Right renal pelvis (tissue), 4 donors: ENCODE measurements around the gene SELL. TPM values are rescaled to one million over a fixed set of nuclear protein-coding genes. Genes with fewer than 3 reads are reported as not detected.
"Not testable (repeated sequence)": the region's sequence is repeated elsewhere in the genome, so short reads cannot be mapped to it uniquely, and the experiment has no call there.

Experiments
- DNase-seq, 4 donors: peaks; one replicate each; pipeline ENCODE4 v3.0.0-alpha.2; 2013; ENCODE audit warnings: low read depth in 4 of 4, low spot score in 3 of 4, missing footprints in 1 of 4
- polyA plus RNA-seq, 4 donors: library from polyadenylated mRNA; unstranded; fragments of 120-200 nt; gene quantifications; one replicate each; pipeline ENCODE4 v1.2.1, GENCODE V29; 2013; ENCODE audit not compliant: insufficient read length in 4 of 4

Gene SELL
- polyA plus RNA-seq, 4 donors = 1.9 to 4.0 (median 2.7) TPM

DNA sequence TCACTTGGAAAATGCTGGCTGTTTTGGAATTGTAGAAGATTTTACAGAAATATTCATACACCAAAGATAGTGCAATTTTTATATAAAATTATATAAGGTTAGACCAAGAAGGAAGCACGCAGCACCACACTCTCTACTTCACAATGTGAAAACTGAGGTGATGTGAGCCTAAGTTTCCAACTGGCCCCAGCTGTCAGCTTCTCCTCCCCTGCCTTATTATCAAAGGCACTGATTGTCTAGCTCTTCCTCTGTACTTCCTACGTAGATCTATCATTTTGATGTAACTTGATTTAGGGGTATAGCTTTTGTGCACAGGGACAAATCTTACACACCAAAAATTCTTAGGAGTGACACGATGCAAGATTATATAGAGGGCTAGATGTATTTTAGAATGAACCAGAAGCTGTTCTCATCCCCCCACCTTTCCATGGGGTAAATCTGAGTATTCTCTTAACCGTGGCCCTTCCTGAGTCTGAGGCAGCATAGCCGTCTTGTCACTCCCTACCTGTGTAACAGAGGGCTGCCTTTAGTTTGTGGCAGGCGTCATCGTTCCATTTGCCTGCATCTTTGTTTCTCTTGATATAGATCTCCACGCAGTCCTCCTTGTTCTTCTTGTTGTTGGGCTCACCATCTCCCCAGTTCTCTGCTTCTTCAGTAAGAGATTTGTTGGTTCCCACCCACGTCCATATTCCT, 3.4 kb downstream of the SELL start:
- no peak for DNase-seq

DNA sequence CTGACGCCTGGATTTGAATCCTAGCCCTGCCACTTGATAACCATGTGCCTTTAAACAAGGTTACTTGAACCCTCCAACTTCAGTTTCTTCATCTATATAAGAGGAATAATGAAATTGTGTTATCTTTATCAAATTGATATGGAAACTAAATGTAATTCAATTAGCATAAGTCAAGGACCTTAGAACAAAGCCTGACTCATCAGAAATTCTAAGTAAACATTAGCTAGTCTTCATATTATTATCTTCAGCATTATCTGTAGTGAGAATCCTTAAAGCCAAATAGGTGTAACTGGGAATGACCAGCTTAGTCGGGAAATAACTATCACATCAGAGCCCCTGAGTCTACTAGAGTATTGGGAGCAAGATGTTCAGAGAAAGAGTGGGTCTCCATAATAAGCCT, 6.6 kb downstream of the SELL start:
- no peak for DNase-seq

DNA sequence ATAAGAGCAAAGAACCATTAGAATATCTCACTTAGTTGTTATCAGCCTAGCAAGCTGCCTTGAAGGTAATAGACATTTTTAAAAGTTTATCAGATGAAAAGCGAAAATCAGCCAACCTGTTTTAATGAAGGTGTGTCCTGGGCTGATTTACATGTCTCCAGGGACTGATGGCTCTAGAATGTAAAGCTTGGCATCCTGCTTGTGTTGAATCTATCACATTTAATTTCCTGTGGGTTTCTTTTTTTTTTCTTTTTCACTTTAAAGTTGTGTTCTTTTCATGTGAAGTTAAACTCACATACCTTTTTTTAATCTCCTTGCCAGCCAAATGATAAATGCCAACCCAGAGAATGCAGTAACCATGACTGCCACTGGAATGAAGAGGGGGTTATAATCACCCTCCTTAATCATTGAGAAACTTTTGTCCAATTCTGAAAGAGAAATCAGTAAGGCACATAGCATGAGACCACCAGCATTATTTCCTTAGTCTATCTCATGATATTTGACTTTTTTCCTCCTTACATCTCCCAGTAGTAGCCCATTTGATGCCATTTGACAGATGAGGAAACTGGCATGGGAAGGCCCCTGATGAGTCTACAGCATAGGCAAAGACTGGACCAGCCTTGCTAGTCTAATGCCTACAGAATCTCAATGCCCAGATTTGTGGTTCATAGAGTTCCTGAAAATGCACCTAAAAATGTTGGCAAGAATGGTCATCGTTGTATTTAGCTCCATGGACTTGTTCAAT, 10.0 kb downstream of the SELL start:
- DNase-seq = no peak

DNA sequence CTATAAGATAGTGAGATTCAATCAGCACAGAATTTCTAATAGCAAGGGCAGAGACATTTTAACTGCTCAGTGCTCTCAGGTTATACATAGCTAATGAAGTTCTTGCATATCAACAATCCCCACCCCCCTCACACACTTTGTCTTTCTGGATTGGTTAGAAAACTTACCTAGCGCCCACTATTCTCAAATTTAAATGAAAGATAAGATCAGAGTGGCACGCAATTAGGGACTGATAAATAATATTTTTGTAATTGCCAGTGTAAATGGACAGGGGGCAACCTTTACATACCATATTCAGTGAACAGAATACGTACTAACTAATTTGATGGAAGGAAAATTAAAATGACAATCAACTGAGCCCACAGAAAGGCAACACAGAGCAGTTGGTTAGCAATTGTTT, 11.7 kb downstream of the SELL start:
- no peak for DNase-seq

DNA sequence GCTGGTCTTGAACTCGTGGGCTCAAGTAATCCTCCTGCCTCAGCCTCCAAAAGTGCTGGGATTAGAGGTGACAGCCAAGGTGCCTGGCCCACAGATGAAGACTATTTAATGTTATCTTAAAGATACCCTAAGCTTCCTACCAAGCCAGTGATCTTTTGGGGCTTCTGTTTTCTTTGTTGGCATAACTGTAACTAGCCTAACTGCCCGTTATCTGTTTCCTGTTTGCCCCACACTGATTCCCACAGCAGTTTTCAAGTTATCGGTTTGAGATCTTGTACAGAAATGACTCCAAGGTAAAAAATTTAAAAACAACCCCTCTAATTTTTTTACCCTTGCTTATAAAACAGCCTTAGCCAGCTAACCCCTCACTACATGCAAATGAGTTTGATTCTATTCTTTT, 12.4 kb downstream of the SELL start:
- DNase-seq = no peak

DNA sequence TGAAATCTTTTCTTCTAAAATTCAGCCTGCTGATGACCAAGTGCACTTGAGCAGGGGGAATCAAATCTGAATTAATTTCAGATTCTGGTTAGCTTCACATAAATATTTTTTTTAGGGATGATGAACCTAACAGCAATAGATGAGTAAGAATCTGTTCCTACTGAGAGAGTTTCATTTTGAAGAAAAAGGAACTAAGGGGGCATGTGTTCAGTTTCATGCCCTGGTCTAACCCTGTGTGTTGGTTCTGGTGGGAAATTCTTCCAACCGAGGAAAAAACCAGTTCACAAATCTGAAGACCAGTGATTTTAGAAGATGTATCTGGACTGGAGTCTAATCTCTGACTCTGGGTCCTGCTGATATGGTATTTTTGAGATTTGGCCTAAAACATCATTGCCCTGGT, 13.7 kb downstream of the SELL start:
- DNase-seq = no peak

DNA sequence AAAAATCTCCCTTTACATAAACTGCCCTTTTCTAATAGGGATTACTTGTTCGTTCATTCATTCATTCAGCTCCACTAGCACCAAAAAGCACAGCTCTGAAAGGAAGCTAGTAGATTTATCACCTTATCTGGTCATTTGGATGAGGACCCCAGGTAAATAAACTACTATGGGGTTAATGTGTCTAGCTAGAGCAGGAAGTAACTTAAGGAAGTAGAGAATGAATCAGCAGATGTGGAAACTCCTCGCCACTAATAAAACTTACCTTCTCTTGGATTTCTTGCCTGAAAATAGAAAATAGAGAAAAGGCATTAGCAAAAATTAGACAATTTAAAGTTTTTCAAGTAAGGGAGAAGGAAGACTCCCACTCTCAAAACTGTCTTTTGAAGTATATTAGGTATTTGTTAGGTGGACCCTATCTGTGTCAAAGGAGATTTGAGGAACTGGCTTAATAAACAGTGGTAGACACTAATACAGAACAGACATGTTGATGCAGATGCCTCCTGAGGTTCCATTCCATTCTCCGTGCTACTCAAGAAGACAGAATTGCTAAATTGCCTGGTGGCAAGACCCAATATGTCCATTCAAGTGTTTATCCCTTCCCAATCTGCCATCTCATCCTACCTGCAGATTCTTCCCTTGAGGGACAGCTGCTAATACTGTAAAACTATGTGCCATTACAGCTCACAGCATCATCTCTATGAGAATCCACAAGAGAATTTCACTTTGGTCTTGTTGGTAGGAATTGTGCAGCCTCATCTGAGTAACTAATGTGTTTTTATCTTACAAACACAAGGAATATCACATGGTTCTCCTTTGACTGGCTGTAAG, 14.9 kb downstream of the SELL start:
- no peak for DNase-seq

DNA sequence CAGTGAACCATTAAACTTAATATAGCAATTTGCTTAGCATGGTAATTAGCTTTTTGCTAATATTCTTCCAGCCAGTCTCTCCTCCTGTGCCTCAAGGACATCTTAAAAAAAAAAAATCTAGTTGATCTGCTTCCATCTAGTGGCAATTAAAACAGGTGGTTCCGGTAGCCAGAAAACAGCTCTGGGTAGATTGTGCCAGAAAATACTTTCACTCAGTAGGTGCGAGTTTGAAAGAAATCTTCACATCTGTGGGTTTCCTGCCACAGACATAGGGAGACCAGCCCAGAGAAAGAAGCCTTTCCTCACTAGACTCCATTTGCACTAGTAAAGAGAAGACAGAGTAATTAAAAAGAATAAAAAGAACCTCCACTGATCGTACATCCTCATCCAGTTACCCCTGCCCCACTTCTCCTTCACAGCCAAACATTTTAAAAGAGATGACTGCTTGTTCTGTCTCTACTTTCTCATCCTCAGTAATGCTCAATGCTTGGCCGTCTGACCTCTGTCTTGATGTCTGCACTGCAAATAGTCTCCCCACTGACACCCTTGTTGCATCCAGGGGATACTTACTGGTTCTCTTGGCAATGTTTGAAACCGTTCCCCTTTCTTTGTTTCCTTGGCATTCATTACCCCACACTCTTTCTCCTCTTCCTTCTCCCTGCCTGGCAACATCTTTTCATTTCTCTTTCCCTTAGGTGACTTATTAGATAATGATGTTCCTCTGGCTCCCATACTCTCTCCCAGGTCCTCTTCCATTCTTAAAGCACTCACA, 16.9 kb downstream of the SELL start:
- no peak for DNase-seq

DNA sequence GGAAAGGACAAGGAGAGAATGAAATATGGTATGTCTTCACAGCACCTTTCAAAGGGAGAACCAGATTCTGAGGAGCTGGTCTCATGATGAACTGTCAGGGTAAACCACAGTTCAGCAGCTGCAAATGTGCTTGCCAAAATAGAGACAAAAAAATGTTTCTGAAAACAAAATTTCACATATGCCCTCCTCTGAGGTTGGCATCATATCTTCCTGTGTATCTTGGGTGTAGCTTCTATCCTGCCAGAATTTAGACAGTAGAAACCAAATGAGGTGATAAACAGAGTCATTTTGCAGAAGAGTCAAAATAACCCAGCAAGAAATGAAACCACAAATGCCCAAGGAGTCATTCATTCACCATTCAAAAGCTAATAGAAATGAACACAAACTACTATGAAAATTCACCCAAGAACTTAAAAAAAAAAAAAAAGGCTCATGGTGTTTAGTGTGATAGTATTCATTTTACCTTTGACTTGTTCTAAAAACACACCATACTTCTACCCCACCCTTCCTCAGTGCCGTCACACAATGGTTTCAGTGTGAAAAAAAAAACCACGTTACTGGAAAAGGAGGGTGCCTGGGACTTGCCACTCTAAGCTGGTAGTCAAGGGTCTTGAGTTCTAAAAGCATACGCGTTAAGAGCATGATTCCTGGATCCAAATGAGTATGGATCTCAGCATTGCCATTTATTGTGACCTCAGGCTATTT, 18.5 kb downstream of the SELL start:
- no peak for DNase-seq

DNA sequence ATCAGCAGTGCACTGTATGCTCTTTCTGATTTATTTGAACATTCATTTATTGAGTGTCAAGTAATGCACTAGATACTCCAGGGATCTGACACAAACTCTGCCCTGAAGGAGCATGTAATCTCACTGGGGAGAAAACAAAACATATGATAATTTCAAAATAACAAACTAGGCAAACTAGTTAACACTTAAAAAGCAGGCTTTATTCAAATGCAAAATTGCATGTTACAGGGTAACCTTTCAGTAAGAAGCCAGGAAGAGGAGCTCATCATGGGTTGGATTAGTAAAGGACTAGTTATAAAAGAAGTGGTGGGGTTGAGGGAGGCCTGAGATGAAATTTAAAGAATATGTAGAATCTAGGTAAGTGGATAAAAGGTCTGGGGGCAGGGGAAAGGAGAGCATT, 20.9 kb downstream of the SELL start:
- no peak for DNase-seq

DNA sequence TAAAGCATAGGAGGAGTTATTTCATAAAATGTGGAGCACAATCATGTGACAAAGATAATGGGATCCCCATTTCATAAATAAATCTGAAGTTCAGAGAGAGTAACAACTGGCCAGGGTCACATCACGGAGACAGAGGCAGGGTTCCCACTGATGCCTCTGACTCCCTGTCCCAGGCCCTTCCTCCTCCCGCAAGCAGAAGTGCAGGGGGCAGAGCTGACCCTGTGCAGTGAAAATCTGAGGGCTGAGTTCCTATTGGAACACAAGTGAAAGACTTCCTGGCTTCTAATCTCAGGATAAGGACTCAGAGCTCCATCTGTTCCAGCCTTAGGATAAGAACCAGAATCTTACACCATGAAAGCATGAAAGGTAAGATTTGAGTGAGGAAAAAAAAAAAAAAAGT, 22.0 kb downstream of the SELL start:
- DNase-seq = no peak

DNA sequence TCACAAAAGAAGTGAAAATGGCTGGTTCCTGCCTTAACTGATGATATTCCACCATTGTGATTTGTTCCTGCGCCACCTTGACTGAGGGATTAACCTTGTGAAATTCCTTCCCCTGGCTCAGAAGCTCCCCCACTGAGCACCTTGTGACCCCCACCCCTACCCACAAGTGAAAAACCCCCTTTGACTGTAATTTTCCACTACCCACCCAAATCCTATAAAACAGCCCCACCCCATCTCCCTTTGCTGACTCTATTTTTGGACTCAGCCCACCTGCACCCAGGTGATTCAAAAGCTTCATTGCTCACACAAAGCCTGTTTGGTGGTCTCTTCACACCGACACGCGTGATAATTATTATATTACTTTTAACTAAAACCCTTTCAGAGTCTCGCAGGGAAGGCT, 23.0 kb downstream of the SELL start:
- not testable (repeated sequence) for DNase-seq

DNA sequence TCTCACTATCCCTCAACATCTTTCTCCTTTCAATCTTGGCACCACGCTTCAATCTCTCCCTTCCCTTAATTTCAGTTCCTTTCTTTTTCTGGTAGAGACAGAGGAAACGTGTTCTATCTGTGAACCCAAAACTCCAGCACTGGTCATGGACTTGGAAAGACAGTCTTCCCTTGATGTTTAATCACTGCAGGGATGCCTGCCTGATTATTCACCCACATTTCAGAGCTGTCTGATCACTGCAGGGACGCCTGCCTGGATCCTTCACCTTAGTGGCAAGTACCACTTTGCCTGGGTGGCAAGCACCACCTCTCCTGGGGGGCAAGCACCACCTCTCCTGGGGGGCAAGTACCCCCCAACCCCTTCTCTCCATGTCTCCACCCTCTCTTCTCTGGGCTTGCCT, 27.8 kb downstream of the SELL start:
- no peak for DNase-seq

DNA sequence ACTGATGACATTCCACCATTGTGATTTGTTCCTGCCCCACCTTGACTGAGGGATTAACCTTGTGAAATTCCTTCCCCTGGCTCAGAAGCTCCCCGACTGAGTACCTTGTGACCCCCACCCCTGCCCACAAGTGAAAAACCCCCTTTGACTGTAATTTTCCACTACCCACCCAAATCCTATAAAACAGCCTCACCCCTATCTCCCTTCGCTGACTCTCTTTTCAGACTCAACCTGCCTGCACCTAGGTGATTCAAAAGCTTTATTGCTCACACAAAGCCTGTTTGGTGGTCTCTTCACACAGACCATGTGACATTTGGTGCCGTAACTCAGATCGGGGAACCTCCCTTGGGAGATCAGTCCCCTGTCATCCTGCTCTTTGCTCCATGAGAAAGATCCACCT, 28.3 kb downstream of the SELL start:
- DNase-seq = not testable (repeated sequence)

DNA sequence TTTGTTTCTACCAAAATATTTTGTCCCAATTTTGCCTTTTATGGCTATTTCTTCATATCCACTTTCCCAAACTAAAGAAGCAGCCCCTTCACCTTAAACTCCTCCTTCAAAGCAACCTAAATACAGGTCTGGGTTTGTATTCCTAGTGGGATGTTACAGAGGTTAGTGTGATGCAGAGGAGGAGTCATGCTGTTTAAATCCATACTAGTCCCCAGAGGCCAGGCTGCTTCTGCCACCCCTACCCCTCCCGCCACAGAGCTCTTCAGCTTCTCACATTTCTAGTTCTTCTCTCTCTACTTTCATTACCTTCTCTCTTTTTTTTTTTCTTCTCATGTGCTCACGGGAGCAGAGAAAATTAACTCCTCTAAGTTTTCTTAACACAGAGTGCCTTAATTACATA, 29.3 kb downstream of the SELL start:
- DNase-seq = no peak

DNA sequence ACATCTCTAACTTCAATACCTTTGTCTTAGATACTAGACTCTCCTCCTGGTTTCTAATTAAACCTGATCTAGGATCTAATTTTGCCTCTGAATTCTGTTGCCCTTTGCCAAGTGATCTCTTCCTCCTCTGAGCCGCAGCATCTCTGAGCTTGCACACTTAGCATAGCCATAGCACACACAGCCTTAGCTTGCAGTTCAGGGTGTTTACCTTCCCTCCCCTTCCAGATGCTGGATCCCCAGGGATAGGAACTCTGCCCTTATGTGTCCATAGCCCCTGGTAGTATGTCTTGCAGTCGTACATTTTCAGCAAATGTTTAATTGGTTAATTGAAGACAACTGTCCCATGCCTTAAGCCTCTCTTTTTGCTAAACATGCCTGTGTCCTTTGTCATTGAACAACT, 30.3 kb downstream of the SELL start:
- DNase-seq = no peak

DNA sequence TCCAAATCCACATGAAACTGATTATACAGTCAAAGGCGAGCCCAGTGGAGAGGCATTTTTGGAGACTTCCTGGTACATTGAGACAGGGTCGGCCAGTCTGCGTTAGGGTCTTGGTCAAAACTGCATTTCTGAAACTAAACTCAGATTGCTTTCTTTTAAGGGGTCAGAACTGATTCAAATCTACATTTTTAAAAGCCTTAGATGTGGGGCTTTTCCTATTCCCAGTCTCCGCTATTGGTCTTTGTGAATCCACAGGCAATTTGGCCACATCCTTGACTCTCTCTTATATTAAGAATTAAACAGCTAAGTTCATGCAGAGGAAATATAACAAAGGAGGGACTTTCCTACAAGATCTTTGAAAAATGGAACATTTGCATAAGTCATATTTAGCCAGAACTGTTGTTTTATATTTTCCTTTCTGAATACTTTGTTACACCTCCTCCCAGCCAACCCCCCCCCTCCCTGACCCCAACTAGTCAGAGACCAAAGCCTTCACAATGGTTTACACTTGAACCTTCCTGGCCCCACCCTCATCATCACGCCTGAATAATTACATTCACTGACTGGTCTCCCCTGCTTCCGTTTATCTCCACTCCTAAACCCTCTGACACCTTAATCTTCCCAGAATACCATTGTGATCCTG, 30.9 kb downstream of the SELL start:
- no peak for DNase-seq

DNA sequence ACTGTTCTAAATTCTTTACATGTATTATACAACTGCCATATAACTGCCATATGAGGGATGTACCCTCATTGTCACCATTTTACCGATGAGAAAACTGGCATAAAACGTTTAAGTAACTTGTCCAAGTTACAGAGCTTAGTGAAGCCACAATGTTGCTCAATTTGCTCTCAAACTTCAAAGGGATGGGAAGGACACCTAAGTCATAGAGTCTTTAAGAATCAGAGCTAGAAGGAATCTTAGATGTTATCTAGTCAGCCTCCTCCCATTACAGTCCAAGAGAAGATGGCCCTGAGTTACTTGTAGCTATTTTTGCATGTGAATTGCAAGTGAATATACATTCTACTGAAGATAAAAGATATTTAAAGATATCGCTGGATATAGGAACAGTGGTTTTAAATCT, 31.7 kb downstream of the SELL start:
- DNase-seq = no peak

DNA sequence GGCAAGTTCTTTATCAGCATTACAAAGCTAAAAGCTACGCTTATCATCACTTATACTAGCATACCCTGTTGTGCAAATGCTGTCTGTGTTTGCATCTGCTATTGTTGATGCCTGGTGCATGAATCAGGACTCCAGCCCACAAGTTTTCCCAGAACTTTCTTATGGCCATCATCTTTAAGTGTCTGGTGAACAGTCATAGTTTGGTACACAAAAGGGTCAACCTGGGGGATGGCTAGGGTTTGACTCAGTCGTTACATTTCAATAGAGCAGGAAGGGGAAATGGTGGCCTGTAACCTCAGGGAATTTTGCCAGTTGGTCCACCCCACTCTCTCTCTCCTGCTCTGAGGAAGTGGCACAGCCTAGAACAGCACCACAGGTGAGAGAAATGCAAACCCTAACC, 35.4 kb downstream of the SELL start:
- DNase-seq = no peak

DNA sequence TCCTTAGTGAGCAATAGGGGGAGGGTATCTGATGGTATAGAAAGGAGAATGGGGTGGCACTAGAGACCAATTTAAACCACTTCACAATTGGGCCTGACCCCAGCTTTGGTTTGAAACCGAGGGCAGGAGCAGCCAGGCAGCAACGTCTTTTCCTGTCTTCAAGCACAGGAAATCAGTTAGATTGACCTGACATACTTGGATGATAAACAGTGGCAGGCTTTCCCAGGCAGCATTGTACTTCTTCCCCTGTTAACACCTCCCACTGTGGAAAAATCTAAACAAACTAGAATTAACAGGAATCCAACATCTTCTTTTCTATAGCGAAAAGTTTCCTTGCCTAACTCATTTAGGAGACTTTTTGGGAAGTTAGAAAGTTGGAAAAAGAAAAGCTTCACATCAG, 40.6 kb downstream of the SELL start:
- no peak for DNase-seq
